Breast epithelium (tissue), 3 donors: Measurements from ENCODE around the gene ZNF576.

Source experiments
- POLR2A ChIP-seq: fragments of 450-650 bp; IDR thresholded peaks from one replicate; pipeline ENCODE4 v1.6.1; 2016; ENCODE audit warnings: antibody characterized with exemption, mild to moderate bottlenecking, moderate library complexity
- TF ChIP-seq, protein P1 (sequence below), 3 donors: fragments of 450-650 bp; IDR thresholded peaks; one replicate each; pipeline ENCODE4 v1.5.1; 2016 to 2017; ENCODE audit warnings: antibody characterized with exemption in 3 of 3, mild to moderate bottlenecking in 3 of 3, moderate library complexity in 3 of 3

DNA sequence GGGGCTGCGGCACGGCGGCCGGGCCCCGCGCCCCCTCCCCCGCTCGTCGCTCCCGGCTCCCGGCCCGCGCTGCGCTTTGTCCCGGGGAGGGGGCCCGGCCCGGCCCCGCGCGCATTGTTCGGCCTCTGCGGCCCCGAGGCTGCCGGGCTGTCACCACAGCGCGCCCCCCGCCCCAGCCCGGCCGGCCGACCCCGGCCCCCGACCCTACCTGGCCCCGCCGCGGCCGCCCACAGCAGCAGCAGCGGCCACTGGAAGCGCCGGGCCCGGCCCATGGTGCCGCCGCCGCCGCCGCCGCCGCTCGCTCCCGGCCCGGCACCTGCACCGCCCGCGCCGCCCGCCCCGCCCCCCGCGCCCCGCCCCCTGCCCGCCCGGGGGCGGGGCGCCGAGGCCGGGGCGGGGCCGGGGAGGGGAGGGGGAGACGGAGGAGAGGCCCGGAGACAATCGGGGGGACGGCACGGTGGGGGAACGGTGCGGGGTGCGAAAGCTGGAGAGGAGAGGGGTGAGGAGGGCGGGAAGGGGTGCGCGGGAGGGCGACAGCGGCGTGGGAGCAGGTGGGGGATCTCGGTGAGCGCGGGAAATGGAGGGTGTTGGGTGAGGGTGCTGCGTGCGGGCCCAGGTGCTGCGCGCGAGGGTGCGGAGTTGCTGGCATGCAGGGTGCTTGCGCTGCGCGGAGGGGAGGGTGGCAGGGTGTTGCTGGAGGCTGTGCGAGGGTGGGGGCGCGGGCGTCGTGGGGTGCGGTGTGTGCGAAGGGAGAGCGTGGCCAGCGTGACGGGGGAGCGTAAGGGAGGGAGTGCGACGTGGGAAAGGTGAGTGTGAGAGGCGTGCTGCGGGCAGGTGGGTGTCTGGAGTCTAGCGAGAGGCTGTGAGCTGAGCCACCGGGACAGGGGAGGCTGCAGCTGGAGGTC is 43.4 kb downstream of the ZNF576 start, which contains the start of gene CADM4:
- no peak for TF ChIP-seq POLR2A
- TF ChIP-seq, protein P1, sequence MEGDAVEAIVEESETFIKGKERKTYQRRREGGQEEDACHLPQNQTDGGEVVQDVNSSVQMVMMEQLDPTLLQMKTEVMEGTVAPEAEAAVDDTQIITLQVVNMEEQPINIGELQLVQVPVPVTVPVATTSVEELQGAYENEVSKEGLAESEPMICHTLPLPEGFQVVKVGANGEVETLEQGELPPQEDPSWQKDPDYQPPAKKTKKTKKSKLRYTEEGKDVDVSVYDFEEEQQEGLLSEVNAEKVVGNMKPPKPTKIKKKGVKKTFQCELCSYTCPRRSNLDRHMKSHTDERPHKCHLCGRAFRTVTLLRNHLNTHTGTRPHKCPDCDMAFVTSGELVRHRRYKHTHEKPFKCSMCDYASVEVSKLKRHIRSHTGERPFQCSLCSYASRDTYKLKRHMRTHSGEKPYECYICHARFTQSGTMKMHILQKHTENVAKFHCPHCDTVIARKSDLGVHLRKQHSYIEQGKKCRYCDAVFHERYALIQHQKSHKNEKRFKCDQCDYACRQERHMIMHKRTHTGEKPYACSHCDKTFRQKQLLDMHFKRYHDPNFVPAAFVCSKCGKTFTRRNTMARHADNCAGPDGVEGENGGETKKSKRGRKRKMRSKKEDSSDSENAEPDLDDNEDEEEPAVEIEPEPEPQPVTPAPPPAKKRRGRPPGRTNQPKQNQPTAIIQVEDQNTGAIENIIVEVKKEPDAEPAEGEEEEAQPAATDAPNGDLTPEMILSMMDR (IDR thresholded peaks at IDR 0.05), result no peak
